SW 1271 (cell line): ENCODE results near the gene ATP10A.
"Not testable (repeated sequence)": the region's sequence is repeated elsewhere in the genome, so short reads cannot be mapped to it uniquely, and the experiment has no call there.

ENCODE experiments used
- DNase-seq, 2 experiments: peaks; one replicate each; lab custom pipeline; 2025; lab: John Stamatoyannopoulos, UW

The ATP10A gene

GRCh38 chr15:25882466-25882865 lies 19.3 kb upstream of the ATP10A start:
- no peak for DNase-seq

GRCh38 chr15:25880877-25881276 lies 17.8 kb upstream of the ATP10A start:
- not testable (repeated sequence) for DNase-seq

- no peak for DNase-seq
Measured at GRCh38 chr15:25880411-25880810, 17.3 kb upstream of the ATP10A start.

GRCh38 chr15:25879438-25879837 lies 16.3 kb upstream of the ATP10A start:
- DNase-seq: no peak

- no peak for DNase-seq
Measured at GRCh38 chr15:25877681-25878080, 14.6 kb upstream of the ATP10A start.

- DNase-seq: no peak
Measured at GRCh38 chr15:25876231-25877140, 13.4 kb upstream of the ATP10A start.

- no peak for DNase-seq
Measured at GRCh38 chr15:25875566-25875965, 12.4 kb upstream of the ATP10A start.

GRCh38 chr15:25874379-25874778 lies 11.3 kb upstream of the ATP10A start:
- DNase-seq: no peak

GRCh38 chr15:25871403-25871802 lies 8.3 kb upstream of the ATP10A start:
- DNase-seq: no peak

GRCh38 chr15:25870938-25871337 lies 7.8 kb upstream of the ATP10A start:
- DNase-seq: no peak

- DNase-seq: no peak
Measured at GRCh38 chr15:25869701-25870100, 6.6 kb upstream of the ATP10A start.

- no peak for DNase-seq
Measured at GRCh38 chr15:25866874-25867273, 3.7 kb upstream of the ATP10A start.

- no peak for DNase-seq
Measured at GRCh38 chr15:25866251-25866650, 3.1 kb upstream of the ATP10A start.

GRCh38 chr15:25864966-25865365 lies 1.8 kb upstream of the ATP10A start:
- DNase-seq: no peak

GRCh38 chr15:25863968-25864580 lies 947 bp upstream of the ATP10A start:
- no peak for DNase-seq

- no peak for DNase-seq
Measured at GRCh38 chr15:25862472-25863110, 536 bp downstream of the ATP10A start.

GRCh38 chr15:25862071-25862471 lies 1.1 kb downstream of the ATP10A start:
- DNase-seq: no peak

GRCh38 chr15:25860885-25861866 lies 2.0 kb downstream of the ATP10A start:
- DNase-seq: no peak

GRCh38 chr15:25859838-25860645 lies 3.1 kb downstream of the ATP10A start:
- no peak for DNase-seq

GRCh38 chr15:25858952-25859760 lies 4.0 kb downstream of the ATP10A start:
- DNase-seq: no peak
